Measurements from ENCODE around the gene PCSK2.

The PCSK2 gene

GRCh38 chr20:17485017-17485416, 258.2 kb downstream of the PCSK2 start:
- no peak overlapping the region for H3K4me3 ChIP-seq (ENCODE audit: low read length)
- TF ChIP-seq CTCF (IDR thresholded peaks at IDR 0.05; ENCODE audit: insufficient read depth, low read depth, low read length, missing control alignments), result no peak
- DNase-seq (ENCODE audit: low read depth), result peak; percentile 19

- no peak for DNase-seq (ENCODE audit: low read depth)
- no peak for TF ChIP-seq CTCF (IDR thresholded peaks at IDR 0.05; ENCODE audit: insufficient read depth, low read depth, low read length, missing control alignments)
Observed at GRCh38 chr20:17488916-17489600, 262.2 kb downstream of the PCSK2 start.

GRCh38 chr20:17490501-17490900, 263.7 kb downstream of the PCSK2 start:
- H3K4me3 ChIP-seq (ENCODE audit: low read length), result no peak overlapping the region
- DNase-seq (ENCODE audit: low read depth), result no peak
- TF ChIP-seq CTCF (IDR thresholded peaks at IDR 0.05; ENCODE audit: insufficient read depth, low read depth, low read length, missing control alignments), result no peak

More at GRCh38 chr20:17488916-17489600, 262.2 kb downstream of the PCSK2 start:
- no peak overlapping the region for H3K4me3 ChIP-seq (ENCODE audit: low read length)

GRCh38 chr20:17491041-17491440, 264.2 kb downstream of the PCSK2 start:
- H3K4me3 ChIP-seq (ENCODE audit: low read length), result no peak overlapping the region
- TF ChIP-seq CTCF (IDR thresholded peaks at IDR 0.05; ENCODE audit: insufficient read depth, low read depth, low read length, missing control alignments), result no peak
- DNase-seq (ENCODE audit: low read depth), result no peak

- no peak for DNase-seq (ENCODE audit: low read depth)
- H3K4me3 ChIP-seq (ENCODE audit: low read length), result no peak overlapping the region
- no peak for TF ChIP-seq CTCF (IDR thresholded peaks at IDR 0.05; ENCODE audit: insufficient read depth, low read depth, low read length, missing control alignments)
Observed at GRCh38 chr20:17491488-17491887, 264.6 kb downstream of the PCSK2 start.

- TF ChIP-seq CTCF (IDR thresholded peaks at IDR 0.05; ENCODE audit: insufficient read depth, low read depth, low read length, missing control alignments), result no peak
- no peak overlapping the region for H3K4me3 ChIP-seq (ENCODE audit: low read length)
- DNase-seq (ENCODE audit: low read depth), result no peak
Observed at GRCh38 chr20:17493173-17493572, 266.3 kb downstream of the PCSK2 start.

GRCh38 chr20:17494201-17494600, 267.4 kb downstream of the PCSK2 start:
- DNase-seq (ENCODE audit: low read depth), result no peak
- no peak for TF ChIP-seq CTCF (IDR thresholded peaks at IDR 0.05; ENCODE audit: insufficient read depth, low read depth, low read length, missing control alignments)
- H3K4me3 ChIP-seq (ENCODE audit: low read length), result no peak overlapping the region
